Karpas-422 (cell line): ENCODE data around the gene PRKCB. TPM values are rescaled to one million over a fixed set of nuclear protein-coding genes. Genes with fewer than 3 reads are reported as not detected.

Source experiments
- DNase-seq: peaks from one replicate; pipeline ENCODE4 v3.0.0-alpha.2; 2015
- H2AFZ ChIP-seq: fragments of 200-600 bp; sonication (generic); 2 replicates; pipeline ENCODE4 v1.6.1; 2014; ENCODE audit warnings: antibody characterized with exemption, low read length, mixed read lengths
- H3K27ac ChIP-seq: fragments of 200-600 bp; sonication (generic); 2 replicates; pipeline ENCODE4 v1.5.1; 2014; ENCODE audit warnings: mild to moderate bottlenecking, low read length, moderate library complexity
- H3K27me3 ChIP-seq: fragments of 200-600 bp; sonication (generic); 2 replicates; pipeline ENCODE4 v1.6.1; 2014; ENCODE audit warnings: low read length, mixed read lengths
- H3K36me3 ChIP-seq: fragments of 200-600 bp; sonication (generic); 2 replicates; pipeline ENCODE4 v1.6.1; 2014; ENCODE audit warnings: low read length, mixed read lengths; ENCODE audit not compliant: insufficient read depth
- H3K4me1 ChIP-seq: fragments of 200-600 bp; sonication (generic); 2 replicates; pipeline ENCODE4 v1.6.1; 2014; ENCODE audit warnings: mild to moderate bottlenecking, low read length, mixed read lengths
- H3K4me2 ChIP-seq: fragments of 200-600 bp; sonication (generic); 2 replicates; pipeline ENCODE4 v1.6.1; 2014; ENCODE audit warnings: low read length, low read depth, mild to moderate bottlenecking; ENCODE audit not compliant: poor library complexity, severe bottlenecking
- H3K4me3 ChIP-seq: fragments of 200-600 bp; sonication (generic); 2 replicates; pipeline ENCODE4 v1.5.1; 2014; ENCODE audit warnings: mild to moderate bottlenecking, antibody characterized with exemption, low read length, mixed read lengths
- H3K79me2 ChIP-seq: fragments of 200-600 bp; sonication (generic); 2 replicates; pipeline ENCODE4 v1.6.1; 2014; ENCODE audit warnings: mild to moderate bottlenecking, low read length, mixed read lengths
- H3K9ac ChIP-seq: fragments of 200-600 bp; sonication (generic); 2 replicates; pipeline ENCODE4 v1.6.0; 2014; ENCODE audit warnings: low read length
- H3K9me2 ChIP-seq: fragments of 200-600 bp; sonication (generic), shearing (Covaris generic); replicated peaks from 2 replicates; pipeline ENCODE4 v1.6.0; 2014; ENCODE audit warnings: mild to moderate bottlenecking, low read length, moderate library complexity; ENCODE audit not compliant: insufficient read depth
- H3K9me3 ChIP-seq: fragments of 300-700, 200-600 bp; sonication (generic); 2 replicates; pipeline ENCODE4 v1.6.1; 2014; ENCODE audit warnings: low read length, mixed read lengths
- H4K20me1 ChIP-seq: fragments of 200-600 bp; sonication (generic); 2 replicates; pipeline ENCODE4 v1.6.1; 2014; ENCODE audit warnings: mild to moderate bottlenecking, antibody characterized with exemption, low read length, low read depth; ENCODE audit not compliant: insufficient read depth
- total RNA-seq: library from RNA; depleted of rRNA; stranded (reverse); fragments of >200 nt; shearing (Covaris generic); gene quantifications from 2 replicates; pipeline ENCODE4 v1.2.3, GENCODE V29; 2014; ENCODE audit warnings: low replicate concordance

Gene PRKCB
- total RNA-seq, 1 experiment from 2014 or later, result 21.7 TPM

- no peaks in the 10 kb centered on the region for H3K4me1 ChIP-seq
- DNase-seq, result no peak
- H3K36me3 ChIP-seq, result no peaks in the 10 kb centered on the region
- H3K9me3 ChIP-seq, result no peaks in the 10 kb centered on the region
- H3K27me3 ChIP-seq, result no peaks in the 10 kb centered on the region
- H3K9me2 ChIP-seq, result no peaks in the 10 kb centered on the region
- H3K4me3 ChIP-seq, result no peak overlapping the region
- no peak overlapping the region for H3K27ac ChIP-seq
- H3K4me2 ChIP-seq, result no peak overlapping the region
- no peak overlapping the region for H2AFZ ChIP-seq
- no peaks in the 10 kb centered on the region for H3K79me2 ChIP-seq
- no peaks in the 10 kb centered on the region for H4K20me1 ChIP-seq
- no peak overlapping the region for H3K9ac ChIP-seq
Observed at GRCh38 chr16:23948949-23949411, 113.2 kb downstream of the PRKCB start.

GRCh38 chr16:23949630-23950290 is 114.0 kb downstream of the PRKCB start:
- no peaks in the 10 kb centered on the region for H3K79me2 ChIP-seq
- H3K4me3 ChIP-seq, result no peak overlapping the region
- H3K9ac ChIP-seq, result no peak overlapping the region
- H3K27ac ChIP-seq, result no peak overlapping the region
- no peaks in the 10 kb centered on the region for H3K27me3 ChIP-seq
- no peaks in the 10 kb centered on the region for H3K9me2 ChIP-seq
- H4K20me1 ChIP-seq, result no peaks in the 10 kb centered on the region
- no peaks in the 10 kb centered on the region for H3K9me3 ChIP-seq
- no peak for DNase-seq
- H2AFZ ChIP-seq, result no peak overlapping the region
- H3K4me1 ChIP-seq, result no peaks in the 10 kb centered on the region
- H3K4me2 ChIP-seq, result no peak overlapping the region
- H3K36me3 ChIP-seq, result no peaks in the 10 kb centered on the region

- Histone ChIP-seq H3K9me2 (no peaks in the 10 kb centered on the region), H3K9ac (no peak overlapping the region), H3K4me1 (no peaks in the 10 kb centered on the region), H3K27me3 (no peaks in the 10 kb centered on the region), H3K36me3 (no peaks in the 10 kb centered on the region), H3K27ac (no peak overlapping the region), H2AFZ (no peak overlapping the region), H3K79me2 (no peaks in the 10 kb centered on the region), H3K4me3 (no peak overlapping the region), H4K20me1 (no peaks in the 10 kb centered on the region), H3K9me3 (no peaks in the 10 kb centered on the region), H3K4me2 (no peak overlapping the region)
- DNase-seq, result no peak
Observed at GRCh38 chr16:23950291-23950894, 114.6 kb downstream of the PRKCB start.

GRCh38 chr16:23950898-23951297 is 115.1 kb downstream of the PRKCB start:
- no peaks in the 10 kb centered on the region for H3K9me2 ChIP-seq
- H3K27ac ChIP-seq, result no peak overlapping the region
- no peaks in the 10 kb centered on the region for H3K4me1 ChIP-seq
- DNase-seq, result no peak
- no peaks in the 10 kb centered on the region for H3K9me3 ChIP-seq
- no peaks in the 10 kb centered on the region for H4K20me1 ChIP-seq
- H3K79me2 ChIP-seq, result no peaks in the 10 kb centered on the region
- H3K4me3 ChIP-seq, result no peak overlapping the region
- no peaks in the 10 kb centered on the region for H3K27me3 ChIP-seq
- H3K4me2 ChIP-seq, result no peak overlapping the region
- H3K36me3 ChIP-seq, result no peaks in the 10 kb centered on the region
- H3K9ac ChIP-seq, result no peak overlapping the region
- no peak overlapping the region for H2AFZ ChIP-seq

GRCh38 chr16:23952128-23952970 is 116.6 kb downstream of the PRKCB start:
- no peaks in the 10 kb centered on the region for H3K27me3 ChIP-seq
- H2AFZ ChIP-seq, result no peak overlapping the region
- H4K20me1 ChIP-seq, result no peaks in the 10 kb centered on the region
- H3K36me3 ChIP-seq, result no peaks in the 10 kb centered on the region
- no peaks in the 10 kb centered on the region for H3K79me2 ChIP-seq
- no peak overlapping the region for H3K27ac ChIP-seq
- no peaks in the 10 kb centered on the region for H3K4me1 ChIP-seq
- no peak for DNase-seq
- H3K4me3 ChIP-seq, result no peak overlapping the region
- no peaks in the 10 kb centered on the region for H3K9me2 ChIP-seq
- no peak overlapping the region for H3K9ac ChIP-seq
- H3K4me2 ChIP-seq, result no peak overlapping the region
- no peaks in the 10 kb centered on the region for H3K9me3 ChIP-seq

GRCh38 chr16:23952971-23953300 is 117.2 kb downstream of the PRKCB start:
- no peak for DNase-seq
- Histone ChIP-seq H3K4me2 (no peak overlapping the region), H2AFZ (no peak overlapping the region), H3K4me1 (no peaks in the 10 kb centered on the region), H3K9me3 (no peaks in the 10 kb centered on the region), H3K27me3 (no peaks in the 10 kb centered on the region), H3K36me3 (no peaks in the 10 kb centered on the region), H3K9ac (no peak overlapping the region), H3K79me2 (no peaks in the 10 kb centered on the region), H3K4me3 (no peak overlapping the region), H4K20me1 (no peaks in the 10 kb centered on the region), H3K27ac (no peak overlapping the region), H3K9me2 (no peaks in the 10 kb centered on the region)

- Histone ChIP-seq H3K4me1 (no peaks in the 10 kb centered on the region), H3K27ac (no peak overlapping the region), H3K9me3 (no peaks in the 10 kb centered on the region), H2AFZ (no peak overlapping the region), H3K9ac (no peak overlapping the region), H3K27me3 (no peaks in the 10 kb centered on the region), H3K4me2 (no peak overlapping the region), H4K20me1 (no peaks in the 10 kb centered on the region), H3K36me3 (no peaks in the 10 kb centered on the region), H3K79me2 (no peaks in the 10 kb centered on the region), H3K9me2 (no peaks in the 10 kb centered on the region), H3K4me3 (no peak overlapping the region)
- DNase-seq, result no peak
Observed at GRCh38 chr16:23953476-23953875, 117.7 kb downstream of the PRKCB start.

- Histone ChIP-seq H4K20me1 (0 out of 2 replicates have a peak, but pooled peaks cover 4% of the 10 kb centered on the region), H3K9me3 (no peaks in the 10 kb centered on the region)
Observed at GRCh38 chr16:23955088-23955487, 119.3 kb downstream of the PRKCB start.

More at GRCh38 chr16:23955088-23955487, 119.3 kb downstream of the PRKCB start:
- Histone ChIP-seq H3K4me1 (0 out of 2 replicates have a peak, but pooled peaks cover 2% of the 10 kb centered on the region), H3K4me3 (no peak overlapping the region), H2AFZ (no peak overlapping the region), H3K27me3 (no peaks in the 10 kb centered on the region), H3K4me2 (no peak overlapping the region), H3K27ac (no peak overlapping the region), H3K9me2 (no peaks in the 10 kb centered on the region), H3K36me3 (no peaks in the 10 kb centered on the region), H3K9ac (no peak overlapping the region), H3K79me2 (no peaks in the 10 kb centered on the region)
- DNase-seq, result no peak
